ENCODE results near the gene OSER1. TPM values are rescaled to one million over a fixed set of nuclear protein-coding genes. Genes with fewer than 3 reads are reported as not detected.

OSER1 gene
- total and polyA plus RNA-seq, 4 donors, result 22.6 to 32.9 (median 27.7) TPM

- H3K9ac ChIP-seq (ENCODE audit: insufficient read depth in 1 of 2, low read length in 2 of 2), result no peak overlapping the region
- H3K27ac ChIP-seq (ENCODE audit: low read depth in 1 of 2, low read length in 1 of 2), result peak overlapping the region in 1 of 2 donors; percentile 71
- peaks cover 0 to 15% (median 0%) of the 10 kb centered on the region in 3 donors for H3K27me3 ChIP-seq (ENCODE audit: control insufficient read depth in 3 of 3, insufficient read depth in 3 of 3, low read length in 2 of 3)
- H3K36me3 ChIP-seq (ENCODE audit: control insufficient read depth in 4 of 4, insufficient read depth in 4 of 4, low read length in 4 of 4), result no peaks in the 10 kb centered on the region
- WGBS, 2 donors, result 52 to 63% methylated on average over 4 of the region's 4 CpGs
- H3K4me3 ChIP-seq, result no peak overlapping the region
- TF ChIP-seq CTCF (IDR thresholded peaks at IDR 0.05; ENCODE audit: control extremely low read depth, extremely low read depth), result no peak
- DNase-seq, result no peak
- peaks cover 0 to 20% (median 0%) of the 10 kb centered on the region in 5 donors for H3K4me1 ChIP-seq (ENCODE audit: control insufficient read depth in 5 of 5, insufficient read depth in 5 of 5, low read length in 5 of 5)
- peaks cover 0 to 4% (median 0%) of the 10 kb centered on the region in 4 donors for H3K9me3 ChIP-seq (ENCODE audit: control insufficient read depth in 4 of 4, insufficient read depth in 3 of 4, low read length in 3 of 4)
- ATAC-seq (ENCODE audit: insufficient read depth, low FRiP score), result no peak
Measured at GRCh38 chr20:44166008-44166407, 44.6 kb downstream of the OSER1 start.

- TF ChIP-seq CTCF (IDR thresholded peaks at IDR 0.05; ENCODE audit: control extremely low read depth, extremely low read depth), result no peak
- Histone ChIP-seq H3K9me3 (ENCODE audit: control insufficient read depth in 4 of 4, insufficient read depth in 3 of 4, low read length in 3 of 4) (peaks cover 0 to 12% (median 0%) of the 10 kb centered on the region in 4 donors), H3K27ac (ENCODE audit: low read depth in 1 of 2, low read length in 1 of 2) (no peak overlapping the region), H3K4me1 (ENCODE audit: control insufficient read depth in 5 of 5, insufficient read depth in 5 of 5, low read length in 5 of 5) (peaks cover 0 to 4% (median 0%) of the 10 kb centered on the region in 5 donors), H3K27me3 (ENCODE audit: control insufficient read depth in 3 of 3, insufficient read depth in 3 of 3, low read length in 2 of 3) (peaks cover 0 to 24% (median 0%) of the 10 kb centered on the region in 3 donors), H3K9ac (ENCODE audit: insufficient read depth in 1 of 2, low read length in 2 of 2) (no peak overlapping the region), H3K4me3 (no peak overlapping the region), H3K36me3 (ENCODE audit: control insufficient read depth in 4 of 4, insufficient read depth in 4 of 4, low read length in 4 of 4) (peaks cover 0 to 4% (median 0%) of the 10 kb centered on the region in 4 donors)
- DNase-seq (no peak), ATAC-seq (ENCODE audit: insufficient read depth, low FRiP score) (no peak)
- 59 to 60% methylated on average over 55 to 56 of the region's 56 CpGs for WGBS, 2 donors
Measured at GRCh38 chr20:44160133-44160532, 50.4 kb downstream of the OSER1 start.

GRCh38 chr20:44159711-44160110 lies 50.9 kb downstream of the OSER1 start:
- Histone ChIP-seq H3K9me3 (ENCODE audit: control insufficient read depth in 4 of 4, insufficient read depth in 3 of 4, low read length in 3 of 4) (peaks cover 0 to 12% (median 0%) of the 10 kb centered on the region in 4 donors), H3K4me1 (ENCODE audit: control insufficient read depth in 5 of 5, insufficient read depth in 5 of 5, low read length in 5 of 5) (peaks cover 0 to 4% (median 0%) of the 10 kb centered on the region in 5 donors), H3K27ac (ENCODE audit: low read depth in 1 of 2, low read length in 1 of 2) (no peak overlapping the region), H3K27me3 (ENCODE audit: control insufficient read depth in 3 of 3, insufficient read depth in 3 of 3, low read length in 2 of 3) (peaks cover 0 to 24% (median 0%) of the 10 kb centered on the region in 3 donors), H3K4me3 (no peak overlapping the region), H3K36me3 (ENCODE audit: control insufficient read depth in 4 of 4, insufficient read depth in 4 of 4, low read length in 4 of 4) (peaks cover 0 to 4% (median 0%) of the 10 kb centered on the region in 4 donors), H3K9ac (ENCODE audit: insufficient read depth in 1 of 2, low read length in 2 of 2) (no peak overlapping the region)
- ATAC-seq (ENCODE audit: insufficient read depth, low FRiP score) (no peak), DNase-seq (no peak)
- WGBS, 2 donors, result 71 to 76% methylated on average over 47 to 50 of the region's 50 CpGs
- TF ChIP-seq CTCF (IDR thresholded peaks at IDR 0.05; ENCODE audit: control extremely low read depth, extremely low read depth), result no peak

GRCh38 chr20:44159125-44159524 lies 51.4 kb downstream of the OSER1 start:
- no peak for ATAC-seq (ENCODE audit: insufficient read depth, low FRiP score)
- peaks cover 0 to 24% (median 0%) of the 10 kb centered on the region in 3 donors for H3K27me3 ChIP-seq (ENCODE audit: control insufficient read depth in 3 of 3, insufficient read depth in 3 of 3, low read length in 2 of 3)
- WGBS, 2 donors, result 81% methylated on average over 2 of the region's 2 CpGs
- H3K4me1 ChIP-seq (ENCODE audit: control insufficient read depth in 5 of 5, insufficient read depth in 5 of 5, low read length in 5 of 5), result peaks cover 0 to 4% (median 0%) of the 10 kb centered on the region in 5 donors
- no peak overlapping the region for H3K27ac ChIP-seq (ENCODE audit: low read depth in 1 of 2, low read length in 1 of 2)
- DNase-seq, result no peak
- H3K9ac ChIP-seq (ENCODE audit: insufficient read depth in 1 of 2, low read length in 2 of 2), result no peak overlapping the region
- H3K36me3 ChIP-seq (ENCODE audit: control insufficient read depth in 4 of 4, insufficient read depth in 4 of 4, low read length in 4 of 4), result peaks cover 0 to 4% (median 0%) of the 10 kb centered on the region in 4 donors
- peaks cover 0 to 12% (median 0%) of the 10 kb centered on the region in 4 donors for H3K9me3 ChIP-seq (ENCODE audit: control insufficient read depth in 4 of 4, insufficient read depth in 3 of 4, low read length in 3 of 4)
- no peak for TF ChIP-seq CTCF (IDR thresholded peaks at IDR 0.05; ENCODE audit: control extremely low read depth, extremely low read depth)
- no peak overlapping the region for H3K4me3 ChIP-seq

All from lung (tissue), 12 donors.